Measurements from ENCODE around the gene NAA38.
"Not testable (repeated sequence)": the region's sequence is repeated elsewhere in the genome, so short reads cannot be mapped to it uniquely, and the experiment has no call there.

The NAA38 gene

DNA sequence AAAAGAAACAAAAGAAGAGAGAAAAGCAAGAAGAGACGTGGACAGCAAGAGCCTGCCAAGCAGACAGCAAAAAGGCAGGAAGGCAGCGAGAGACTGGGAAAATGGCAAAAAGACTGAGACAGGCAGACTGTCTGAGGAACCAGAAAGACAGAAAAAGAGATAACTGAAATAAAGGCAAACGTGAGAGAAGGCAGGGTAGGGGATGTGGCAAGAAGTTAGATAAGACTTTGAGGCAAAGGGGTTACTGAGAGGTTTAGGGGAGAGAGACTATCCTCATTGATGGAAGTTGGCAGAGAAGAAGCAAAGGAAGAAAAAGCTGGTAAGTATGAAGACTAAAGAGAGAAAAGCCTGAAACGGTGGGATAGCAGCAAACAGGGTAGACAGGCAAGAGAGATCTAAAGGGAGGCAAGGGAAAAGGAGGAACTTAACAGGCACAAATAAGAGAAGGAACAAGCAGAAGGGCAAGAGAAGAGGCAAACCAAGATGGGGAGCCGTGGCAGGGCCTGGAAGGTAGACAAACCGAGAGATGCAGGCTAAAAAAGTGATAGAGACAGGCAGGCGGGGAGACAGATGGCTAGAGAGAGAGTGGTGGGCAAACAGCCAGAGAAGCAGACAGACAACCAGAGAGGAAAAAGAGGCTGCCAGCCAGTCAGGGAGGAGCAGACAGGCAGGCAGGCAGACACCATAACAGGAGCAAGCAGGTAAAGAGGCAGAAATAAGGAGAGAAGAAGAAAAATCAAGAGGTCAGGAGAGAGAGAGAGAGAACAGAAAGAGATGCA lies 24.1 kb upstream of the NAA38 start:
- DNase-seq, result no peak

DNA sequence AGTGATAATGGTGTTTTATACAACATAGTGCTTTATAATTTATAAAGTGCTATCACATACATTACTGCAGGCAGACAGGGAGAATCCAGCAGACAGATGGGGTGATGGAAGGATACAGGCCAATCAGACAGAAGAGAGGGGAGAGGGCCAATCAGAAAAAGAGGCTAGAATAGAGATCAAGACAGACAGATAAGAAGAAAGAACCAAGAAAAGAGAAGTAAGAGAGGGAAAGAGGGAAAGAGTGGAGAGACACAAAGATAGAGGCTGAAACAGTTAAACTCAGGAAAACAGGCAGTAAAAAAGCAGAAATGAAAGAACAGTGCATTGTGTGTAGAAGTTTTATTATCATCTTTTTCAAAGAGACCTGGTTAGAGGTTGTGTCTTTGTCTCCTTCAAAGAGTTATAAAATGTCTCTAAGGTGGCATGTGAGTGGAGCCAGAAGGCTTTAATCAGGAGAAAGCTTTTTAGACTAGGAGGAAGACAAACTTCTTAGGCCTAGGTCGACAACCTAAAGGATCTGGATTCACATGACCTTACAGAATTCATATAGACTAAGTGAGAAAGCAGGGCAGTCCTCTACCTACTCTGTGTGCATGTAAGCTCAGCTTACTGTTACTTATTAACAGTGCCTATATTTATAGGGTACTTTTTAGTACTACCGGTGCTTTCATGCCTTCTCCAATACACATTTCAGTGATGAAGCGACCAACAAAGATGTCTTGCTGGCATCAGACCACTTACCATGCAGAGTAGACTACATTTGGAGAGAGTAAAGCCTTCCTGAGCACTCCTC lies 22.9 kb upstream of the NAA38 start:
- no peak for DNase-seq

DNA sequence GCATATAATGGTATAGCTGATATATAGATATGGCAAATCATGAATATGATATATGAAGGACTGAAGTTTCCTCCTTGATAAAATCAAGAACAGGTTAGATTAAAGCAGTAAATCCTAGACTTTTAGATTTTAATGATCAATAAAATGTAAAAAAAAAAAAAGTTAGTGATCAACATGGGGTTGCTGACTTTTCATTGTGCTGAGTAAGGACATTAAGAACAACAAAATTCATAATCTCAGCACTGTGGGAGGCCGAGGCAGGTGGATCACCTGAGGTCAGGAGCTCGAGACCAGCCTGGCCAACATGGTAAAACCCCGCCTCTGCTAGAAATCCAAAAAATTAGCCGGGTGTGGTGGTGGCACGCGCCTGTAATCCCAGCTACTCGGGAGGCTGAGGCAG lies 20.9 kb upstream of the NAA38 start:
- DNase-seq, result no peak

DNA sequence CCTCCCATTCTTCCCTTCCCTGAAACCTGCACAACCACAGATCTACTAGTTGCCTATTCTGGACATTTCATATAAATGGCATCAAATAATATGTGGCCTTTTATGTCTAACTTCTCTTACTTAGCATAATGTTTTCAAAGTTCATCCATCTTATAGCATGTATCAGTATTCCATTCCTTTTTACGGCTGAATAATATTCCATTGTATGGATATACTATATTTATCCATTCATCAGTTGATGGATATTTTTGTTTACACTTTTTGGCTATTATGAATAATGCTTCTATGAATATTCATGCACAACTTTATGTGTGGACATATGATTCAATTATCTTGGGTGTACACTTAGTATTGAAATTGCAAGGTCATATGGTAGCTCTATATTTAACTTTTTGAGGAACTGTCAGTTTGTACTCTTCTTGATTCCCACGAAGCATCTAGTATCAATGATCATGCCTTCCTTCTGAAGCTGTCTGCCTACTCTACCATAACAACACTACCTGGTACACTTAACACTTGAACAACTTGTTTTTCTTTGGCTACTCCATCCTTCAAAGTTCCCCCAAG lies 18.5 kb upstream of the NAA38 start:
- no peak for DNase-seq

DNA sequence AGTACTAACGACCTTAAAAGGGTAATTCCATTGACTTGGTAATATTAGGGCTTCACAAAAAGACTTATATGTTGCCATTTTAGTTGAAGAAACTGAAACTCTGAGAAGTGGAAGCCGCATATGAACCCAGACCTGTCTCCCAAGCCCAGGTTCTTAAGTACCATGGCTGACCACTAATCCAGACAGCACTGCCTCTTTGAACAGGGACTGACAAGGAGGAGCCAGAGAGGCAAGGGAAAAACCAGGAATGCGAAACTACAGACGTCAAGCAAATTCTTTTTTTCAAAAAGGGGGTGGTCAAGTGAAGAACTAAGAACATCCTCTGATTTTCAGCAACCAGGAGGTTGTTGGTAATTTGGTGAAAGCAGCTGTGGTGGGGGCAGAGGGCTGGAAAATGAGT lies 15.7 kb upstream of the NAA38 start:
- DNase-seq, result no peak

DNA sequence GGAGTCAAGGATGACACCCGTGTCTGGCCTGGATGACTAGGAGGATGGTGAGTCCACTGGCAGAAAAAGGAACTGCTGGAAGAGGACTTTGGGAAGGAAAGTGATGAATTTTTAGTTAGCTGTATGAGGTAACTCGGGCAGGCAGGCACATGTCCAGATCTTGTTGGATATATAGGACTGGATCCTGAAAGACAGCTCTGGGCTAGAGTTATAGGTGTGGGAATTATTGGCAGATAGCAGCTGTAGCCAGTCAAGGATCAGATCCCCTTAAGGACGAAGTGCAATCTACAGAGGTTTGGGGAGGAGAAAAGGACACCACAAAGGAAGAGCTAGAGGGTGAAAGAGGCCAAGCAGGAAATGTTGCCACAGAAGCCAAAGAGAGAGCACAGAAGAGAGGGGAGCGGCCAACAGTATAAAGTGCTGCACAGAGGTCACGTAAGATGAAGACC lies 10.5 kb upstream of the NAA38 start:
- peak in 1 of 2 donors; percentile 40 for DNase-seq

DNA sequence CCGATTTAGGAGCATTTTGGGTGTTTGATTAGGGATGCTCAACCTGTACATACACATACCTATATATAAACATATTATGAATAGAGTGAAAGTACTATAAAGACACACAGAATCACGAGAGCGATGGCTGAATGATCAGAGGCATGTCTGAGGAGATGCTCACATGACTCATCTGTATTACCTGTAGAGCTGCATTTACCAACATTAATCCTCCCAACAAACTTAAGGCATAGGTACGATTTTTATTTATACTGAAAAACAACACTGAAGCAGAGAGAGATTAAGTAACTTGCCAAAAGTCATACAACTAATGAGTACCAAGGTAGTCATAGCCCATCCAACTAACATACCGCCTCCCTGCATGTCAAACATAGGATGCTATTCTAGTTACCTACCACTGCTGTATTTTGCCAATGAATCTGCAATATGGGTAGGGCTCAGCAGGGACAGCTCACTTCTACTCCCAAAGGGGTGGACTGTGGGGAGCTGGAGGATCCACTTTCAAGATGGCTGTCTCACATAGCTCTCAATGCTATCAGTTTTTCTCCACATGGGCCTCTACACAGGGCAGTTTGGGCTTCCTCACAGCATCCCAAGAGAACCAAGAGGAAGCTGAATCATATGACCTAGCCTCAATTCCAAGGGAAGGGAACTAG lies 7.8 kb upstream of the NAA38 start:
- no peak for DNase-seq

DNA sequence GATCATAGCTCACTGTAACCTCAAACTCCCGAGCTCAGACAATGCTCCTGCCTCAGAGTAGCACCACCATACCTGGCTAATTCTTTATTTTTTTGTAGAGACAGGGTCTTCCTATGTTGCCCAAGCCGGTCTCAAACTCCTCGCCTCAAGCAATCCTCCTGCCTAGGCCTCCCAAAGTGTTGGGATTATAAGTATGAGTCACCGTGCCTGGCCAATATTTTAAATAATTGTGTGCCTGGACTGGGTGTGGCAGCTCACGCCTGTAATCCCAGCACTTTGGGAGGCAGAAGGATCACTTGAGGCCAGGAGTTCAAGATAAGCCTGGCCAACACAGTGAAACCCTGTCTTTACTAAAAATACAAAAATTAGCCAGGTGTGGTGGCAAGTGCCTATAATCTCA lies 7.0 kb upstream of the NAA38 start:
- not testable (repeated sequence) for DNase-seq

DNA sequence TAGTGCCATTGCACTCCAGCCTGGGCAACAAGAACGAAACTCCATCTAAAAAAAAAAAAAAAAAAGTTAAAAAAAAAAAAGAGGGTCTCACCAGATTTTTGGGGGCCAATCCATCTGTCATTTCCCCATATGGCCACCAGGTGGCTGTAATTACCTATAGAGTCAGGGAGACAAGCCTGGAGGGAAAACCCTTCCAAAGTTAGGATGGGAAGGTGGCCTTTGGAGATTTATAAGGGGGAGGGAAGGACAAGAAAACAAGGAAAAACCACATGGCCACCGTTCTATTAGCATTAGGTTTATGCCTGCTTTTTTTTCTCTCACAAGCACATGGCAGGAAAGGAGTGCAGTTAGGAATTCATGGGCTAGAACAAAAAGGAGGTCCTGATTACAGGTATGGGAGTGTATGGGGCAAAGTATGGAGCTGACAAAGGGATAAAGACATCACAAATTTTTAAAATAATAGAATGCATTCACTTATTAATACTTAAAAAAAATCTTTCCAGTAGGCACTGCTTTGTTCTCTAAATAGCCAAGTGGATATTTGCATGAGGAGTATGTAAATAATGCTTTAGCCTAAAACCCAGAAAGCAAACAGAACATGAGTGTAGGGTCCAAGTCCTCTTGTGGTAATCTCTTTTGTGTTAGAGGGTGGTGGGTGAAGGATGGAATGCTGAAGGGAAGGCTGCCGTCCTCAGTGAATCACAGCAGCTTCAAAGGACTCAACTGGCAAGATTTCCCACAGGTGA lies 5.5 kb upstream of the NAA38 start:
- DNase-seq, result peak in 1 of 2 donors; percentile 51

DNA sequence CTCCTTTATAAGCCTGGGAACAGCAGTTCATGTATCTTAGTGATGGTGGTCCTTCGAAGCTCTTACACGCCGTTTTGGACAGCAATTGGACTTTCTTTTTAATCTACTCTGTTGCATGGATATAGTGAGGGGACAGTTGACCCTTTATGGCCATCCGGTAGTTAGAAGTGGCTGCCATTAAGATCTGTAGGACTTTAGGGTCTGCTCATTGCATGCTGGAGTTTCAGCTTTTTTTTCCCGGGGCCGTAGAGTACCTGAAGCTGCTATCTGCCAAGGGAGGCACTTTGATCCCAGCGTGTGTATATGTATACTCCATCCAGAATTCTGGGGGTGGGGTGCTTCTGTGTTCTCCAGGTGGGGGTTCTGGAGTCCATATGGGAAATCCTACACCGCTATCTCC lies 1.7 kb upstream of the NAA38 start:
- DNase-seq, result no peak

DNA sequence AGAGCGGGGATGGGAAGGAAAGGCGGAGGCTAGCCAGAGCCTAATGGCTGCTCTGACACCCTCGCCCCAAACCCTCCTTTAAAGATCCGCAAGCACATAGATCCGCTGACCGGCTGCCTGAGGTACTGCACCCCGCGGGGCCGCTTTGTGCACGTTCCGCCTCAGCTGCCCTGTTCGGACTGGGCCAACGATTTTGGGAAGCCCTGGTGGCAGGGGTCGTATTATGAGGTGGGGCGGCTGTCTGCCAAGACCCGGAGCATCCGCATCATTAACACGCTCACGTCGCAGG lies 1.1 kb upstream of the NAA38 start:
- peak in 1 of 2 donors; percentile 32 for DNase-seq

DNA sequence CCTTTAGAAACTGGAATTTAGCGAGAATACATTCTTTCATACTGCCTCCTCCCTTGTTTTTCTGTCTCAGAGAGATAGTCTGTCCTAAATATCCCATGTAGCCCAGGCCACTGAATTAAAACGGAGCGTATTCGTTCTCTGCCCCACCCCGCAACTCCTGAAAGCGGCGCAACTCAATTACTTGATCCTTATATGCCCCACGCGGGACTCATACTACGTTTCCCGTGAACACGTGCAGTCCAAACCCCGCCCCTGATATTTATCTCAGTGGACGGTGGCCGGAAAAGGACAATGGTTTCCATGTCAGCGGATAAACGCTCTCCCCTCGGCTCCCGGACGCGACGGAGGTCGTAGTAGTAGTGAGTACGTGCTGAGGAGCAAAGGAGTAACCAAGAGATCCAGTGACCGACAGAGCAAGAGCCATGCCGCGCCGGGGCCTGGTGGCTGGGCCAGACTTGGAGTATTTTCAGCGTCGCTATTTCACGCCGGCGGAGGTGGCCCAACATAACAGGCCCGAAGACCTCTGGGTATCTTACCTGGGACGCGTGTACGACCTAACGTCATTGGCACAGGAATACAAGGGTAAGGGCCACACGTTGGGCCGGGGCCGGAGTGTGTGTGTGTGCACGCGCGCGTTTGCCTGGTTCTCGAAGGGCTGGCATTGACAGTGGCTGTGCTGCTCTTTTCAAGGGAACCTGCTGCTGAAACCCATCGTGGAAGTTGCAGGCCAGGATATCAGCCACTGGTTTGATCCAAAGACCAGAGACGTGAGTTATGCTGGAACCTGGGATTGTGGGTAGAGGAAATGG lies 558 bp upstream of the NAA38 start, which contains the start of gene CYB5D1:
Gene CYB5D1, plus strand, starts transcription at position 291 of the 809 bp plus-strand sequence. Its CDS starts 132 bp downstream, at position 423.
- peak; percentile 78 to 92 for DNase-seq

DNA sequence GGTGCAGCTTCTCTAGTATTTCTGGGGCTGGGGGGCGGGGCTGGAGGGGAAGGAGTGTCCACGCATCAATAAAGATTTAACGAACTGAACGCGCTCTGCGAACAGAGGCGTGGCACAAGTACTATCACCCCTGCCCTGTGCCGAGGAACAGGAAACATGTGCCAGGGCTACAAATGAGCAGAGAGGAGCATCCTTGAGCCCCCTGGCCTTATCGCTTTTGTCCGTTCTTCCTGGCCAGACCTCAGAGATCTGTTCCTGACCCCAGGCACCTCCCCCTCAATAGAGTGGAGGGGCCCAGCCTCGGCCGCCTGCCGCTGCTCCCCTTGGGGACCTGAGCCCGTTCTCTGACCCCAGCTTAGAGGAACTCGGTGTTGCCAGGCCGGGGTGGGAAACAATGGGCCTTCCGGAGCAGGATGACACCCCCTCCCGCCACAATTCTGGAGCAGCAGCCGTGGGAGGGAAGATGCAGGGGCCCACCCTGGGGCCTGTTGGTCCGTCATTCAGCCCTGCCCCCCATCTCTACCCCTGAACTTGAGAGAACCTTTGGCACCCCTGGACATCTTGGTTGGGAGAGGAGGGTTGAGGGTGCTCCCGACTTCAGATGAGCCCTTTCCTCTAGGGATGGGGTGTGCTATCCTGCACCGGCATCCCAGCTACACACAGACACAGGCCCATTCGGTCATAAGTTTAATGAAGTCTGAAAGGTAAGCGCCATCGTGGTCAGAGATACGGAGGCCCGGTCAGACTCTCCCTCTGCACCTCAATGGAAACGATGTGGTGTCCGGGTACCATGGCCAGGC lies 1.1 kb downstream of the NAA38 start:
- peak in 1 of 2 donors; percentile 25 for DNase-seq

DNA sequence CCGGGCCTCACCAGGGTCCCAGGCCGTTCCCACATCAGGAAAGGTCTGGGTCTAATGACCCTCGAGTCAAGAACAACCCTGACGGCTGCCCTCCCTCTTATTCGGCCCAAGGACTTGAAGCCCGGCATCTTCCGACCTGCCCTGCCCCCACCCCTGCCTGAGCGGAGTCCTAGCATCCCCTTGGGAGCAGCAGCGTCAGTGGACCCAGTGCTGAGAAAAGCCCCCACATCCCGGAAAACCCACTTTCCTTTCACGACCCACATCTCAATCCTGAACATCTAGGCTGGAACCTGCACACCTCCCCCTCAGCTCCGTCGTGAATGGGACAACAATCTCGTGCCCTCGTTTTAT lies 1.7 kb downstream of the NAA38 start:
- DNase-seq, result no peak

DNA sequence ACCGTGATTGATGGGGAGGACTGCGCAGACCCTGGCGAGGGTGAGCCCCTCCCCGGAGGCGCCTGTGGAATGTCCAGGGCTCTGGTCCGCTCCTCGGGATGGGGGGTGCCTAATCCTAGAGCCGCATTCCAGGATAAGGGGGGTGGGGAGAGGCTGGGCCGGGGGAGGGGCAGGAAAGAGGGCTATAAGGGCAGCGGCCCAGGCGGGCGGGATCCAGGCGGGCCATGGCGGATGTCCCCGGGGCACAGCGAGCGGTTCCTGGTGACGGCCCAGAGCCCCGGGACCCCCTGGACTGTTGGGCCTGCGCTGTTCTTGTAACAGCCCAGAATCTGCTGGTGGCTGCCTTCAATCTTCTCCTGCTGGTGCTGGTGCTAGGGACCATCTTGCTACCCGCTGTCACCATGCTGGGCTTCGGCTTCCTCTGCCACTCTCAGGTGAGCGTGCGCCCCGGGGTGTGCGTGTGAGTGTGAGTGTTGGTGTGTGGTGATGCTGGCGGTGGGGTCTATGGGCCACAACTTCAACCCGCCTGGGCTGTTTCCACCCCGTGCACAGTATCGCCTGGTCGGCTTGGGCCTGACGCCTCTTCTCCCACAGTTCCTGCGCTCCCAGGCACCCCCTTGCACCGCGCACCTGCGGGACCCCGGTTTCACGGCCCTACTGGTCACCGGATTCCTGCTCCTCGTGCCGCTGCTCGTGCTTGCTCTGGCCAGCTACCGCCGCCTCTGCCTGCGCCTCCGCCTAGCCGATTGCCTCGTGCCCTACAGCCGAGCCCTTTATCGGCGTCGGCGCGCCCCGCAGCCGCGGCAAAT lies 2.3 kb downstream of the NAA38 start, which contains the start of gene TMEM88:
Gene TMEM88, plus strand, starts transcription at position 216 of the 809 bp plus-strand sequence. Its CDS starts 9 bp downstream, at position 225.
- DNase-seq, result no peak

DNA sequence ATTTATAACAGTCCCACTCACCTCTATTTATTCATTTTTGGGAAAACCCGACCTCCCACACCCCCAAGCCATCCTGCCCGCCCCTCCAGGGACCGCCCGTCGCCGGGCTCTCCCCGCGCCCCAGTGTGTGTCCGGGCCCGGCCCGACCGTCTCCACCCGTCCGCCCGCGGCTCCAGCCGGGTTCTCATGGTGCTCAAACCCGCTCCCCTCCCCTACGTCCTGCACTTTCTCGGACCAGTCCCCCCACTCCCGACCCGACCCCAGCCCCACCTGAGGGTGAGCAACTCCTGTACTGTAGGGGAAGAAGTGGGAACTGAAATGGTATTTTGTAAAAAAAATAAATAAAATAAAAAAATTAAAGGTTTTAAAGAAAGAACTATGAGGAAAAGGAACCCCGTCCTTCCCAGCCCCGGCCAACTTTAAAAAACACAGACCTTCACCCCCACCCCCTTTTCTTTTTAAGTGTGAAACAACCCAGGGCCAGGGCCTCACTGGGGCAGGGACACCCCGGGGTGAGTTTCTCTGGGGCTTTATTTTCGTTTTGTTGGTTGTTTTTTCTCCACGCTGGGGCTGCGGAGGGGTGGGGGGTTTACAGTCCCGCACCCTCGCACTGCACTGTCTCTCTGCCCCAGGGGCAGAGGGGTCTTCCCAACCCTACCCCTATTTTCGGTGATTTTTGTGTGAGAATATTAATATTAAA lies 3.1 kb downstream of the NAA38 start:
- DNase-seq, result no peak

DNA sequence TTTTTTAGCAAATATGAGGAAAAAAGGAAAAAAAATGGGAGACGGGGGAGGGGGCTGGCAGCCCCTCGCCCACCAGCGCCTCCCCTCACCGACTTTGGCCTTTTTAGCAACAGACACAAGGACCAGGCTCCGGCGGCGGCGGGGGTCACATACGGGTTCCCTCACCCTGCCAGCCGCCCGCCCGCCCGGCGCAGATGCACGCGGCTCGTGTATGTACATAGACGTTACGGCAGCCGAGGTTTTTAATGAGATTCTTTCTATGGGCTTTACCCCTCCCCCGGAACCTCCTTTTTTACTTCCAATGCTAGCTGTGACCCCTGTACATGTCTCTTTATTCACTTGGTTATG lies 3.7 kb downstream of the NAA38 start:
- no peak for DNase-seq

DNA sequence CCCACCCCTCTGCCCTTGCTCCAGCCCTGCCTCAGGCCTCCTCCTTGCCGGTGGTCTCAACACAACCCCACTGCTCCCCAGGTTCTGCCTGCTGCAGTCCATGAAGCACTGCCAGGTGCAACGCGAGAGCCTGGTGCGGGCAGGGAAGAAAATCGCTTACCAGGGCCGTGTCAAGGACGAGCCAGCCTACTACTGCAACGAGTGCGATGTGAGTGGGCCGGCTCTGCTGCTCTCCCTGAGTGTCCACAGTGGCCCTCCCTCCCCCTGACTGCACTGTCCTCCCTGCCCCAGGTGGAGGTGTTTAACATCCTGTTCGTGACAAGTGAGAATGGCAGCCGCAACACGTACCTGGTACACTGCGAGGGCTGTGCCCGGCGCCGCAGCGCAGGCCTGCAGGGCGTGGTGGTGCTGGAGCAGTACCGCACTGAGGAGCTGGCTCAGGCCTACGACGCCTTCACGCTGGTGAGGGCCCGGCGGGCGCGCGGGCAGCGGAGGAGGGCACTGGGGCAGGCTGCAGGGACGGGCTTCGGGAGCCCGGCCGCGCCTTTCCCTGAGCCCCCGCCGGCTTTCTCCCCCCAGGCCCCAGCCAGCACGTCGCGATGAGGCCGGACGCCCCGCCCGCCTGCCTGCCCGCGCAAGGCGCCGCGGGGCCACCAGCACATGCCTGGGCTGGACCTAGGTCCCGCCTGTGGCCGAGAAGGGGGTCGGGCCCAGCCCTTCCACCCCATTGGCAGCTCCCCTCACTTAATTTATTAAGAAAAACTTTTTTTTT lies 4.3 kb downstream of the NAA38 start:
- DNase-seq, result no peak

DNA sequence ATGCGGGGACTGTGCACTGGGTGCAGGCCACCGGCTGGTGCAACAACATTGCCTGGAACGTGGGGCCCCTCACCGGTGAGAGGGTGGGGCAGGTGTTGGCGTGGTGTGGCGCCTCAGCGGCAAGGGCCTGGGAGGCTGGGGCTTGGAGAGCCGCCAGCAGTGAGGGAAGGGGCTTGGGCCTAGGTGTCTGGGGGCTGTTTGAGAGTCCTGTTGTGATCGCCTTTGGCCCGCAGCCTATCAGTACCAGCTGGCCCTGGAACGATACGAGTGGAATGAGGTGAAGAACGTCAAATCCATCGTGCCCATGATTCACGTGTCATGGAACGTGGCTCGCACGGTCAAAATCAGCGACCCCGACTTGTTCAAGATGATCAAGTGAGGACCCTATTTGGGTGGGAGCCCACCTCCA lies 5.1 kb downstream of the NAA38 start:
- no peak for DNase-seq
